DLD1 (cell line): ENCODE data around the gene STIMATE.

Source experiments
- in situ Hi-C: cut with HindIII; loops from 2 replicates; pipeline ENCODE4 v1.10.0; 2017; ENCODE audit warnings: low sequenced_read_pairs

Gene STIMATE

DNA sequence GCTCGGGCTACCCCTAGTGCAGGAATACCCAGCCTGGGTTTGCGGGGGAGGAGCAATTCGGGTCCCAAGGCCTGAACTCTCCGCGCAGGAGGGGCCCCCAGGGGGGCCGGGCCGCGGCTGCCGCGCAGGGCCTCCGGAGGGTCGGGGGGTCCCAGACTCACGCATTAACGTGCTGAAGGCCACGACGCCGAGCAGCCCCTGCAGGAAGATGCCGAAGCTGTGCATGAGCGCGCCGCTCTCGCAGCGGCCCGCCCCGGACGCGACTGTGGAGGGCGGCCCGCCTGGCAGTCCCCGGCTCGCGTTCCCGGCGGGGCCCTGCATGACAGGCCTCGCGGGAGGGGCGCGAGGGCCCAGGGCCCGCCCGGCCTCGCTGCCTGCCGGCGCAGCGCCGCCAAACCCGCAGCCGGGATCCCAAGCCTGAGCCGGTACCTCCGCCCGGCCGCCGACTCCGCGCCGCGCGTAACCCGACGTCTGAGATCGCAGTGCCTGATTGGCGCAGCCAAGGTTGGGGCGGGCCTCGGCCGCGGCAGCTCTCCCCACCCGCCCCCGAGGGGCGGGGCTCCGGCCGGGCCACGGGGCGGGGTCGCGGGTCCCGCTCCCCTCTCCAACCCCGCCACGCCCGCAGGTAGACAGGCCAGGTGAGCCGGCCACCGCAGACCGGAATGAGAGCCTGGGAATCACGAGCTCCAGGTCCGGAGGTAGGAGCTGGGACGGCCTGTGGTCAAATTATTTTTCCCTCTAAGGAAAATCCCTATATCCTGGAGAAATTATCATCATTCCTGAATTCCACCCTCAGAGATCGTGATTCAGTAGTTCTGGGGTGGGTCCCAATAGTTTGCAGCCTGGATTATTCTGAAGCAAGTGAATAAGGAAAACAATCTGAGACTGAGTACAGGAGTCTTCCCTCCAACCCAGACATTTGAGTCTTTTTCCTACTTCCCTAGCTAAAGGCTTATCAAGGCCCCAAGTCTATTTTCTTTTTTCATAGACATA is at the start of gene STIMATE:
STIMATE (minus strand) TSS at position 419 of the 993 bp plus-strand sequence; CDS start at position 321, 98 bp downstream.
- in situ Hi-C loops, result loop anchor here (5.0 kb wide), 1 partner anchor 80 kb away; no protein-coding TSS in a partner anchor

DNA sequence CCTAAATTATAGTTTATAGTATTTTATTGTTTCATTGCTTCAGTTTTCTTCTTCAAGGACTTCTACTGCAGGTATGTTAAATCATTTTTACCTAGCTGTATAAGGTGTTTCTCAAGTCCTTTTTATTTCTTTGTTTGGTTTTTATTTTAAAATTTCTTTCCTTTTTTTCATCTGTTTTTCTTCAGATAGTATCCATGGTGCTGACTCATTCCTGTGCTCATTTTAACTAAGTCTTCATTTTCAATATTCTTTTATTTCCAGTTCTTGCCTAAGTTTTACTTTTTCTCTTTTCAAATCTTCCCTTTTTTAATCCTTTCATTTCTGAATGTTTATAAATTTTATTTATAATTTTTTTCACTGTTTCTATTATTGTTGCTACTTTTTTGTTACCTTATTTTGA is 42.3 kb upstream of the STIMATE start:
- in situ Hi-C loops, result no loop called here

DNA sequence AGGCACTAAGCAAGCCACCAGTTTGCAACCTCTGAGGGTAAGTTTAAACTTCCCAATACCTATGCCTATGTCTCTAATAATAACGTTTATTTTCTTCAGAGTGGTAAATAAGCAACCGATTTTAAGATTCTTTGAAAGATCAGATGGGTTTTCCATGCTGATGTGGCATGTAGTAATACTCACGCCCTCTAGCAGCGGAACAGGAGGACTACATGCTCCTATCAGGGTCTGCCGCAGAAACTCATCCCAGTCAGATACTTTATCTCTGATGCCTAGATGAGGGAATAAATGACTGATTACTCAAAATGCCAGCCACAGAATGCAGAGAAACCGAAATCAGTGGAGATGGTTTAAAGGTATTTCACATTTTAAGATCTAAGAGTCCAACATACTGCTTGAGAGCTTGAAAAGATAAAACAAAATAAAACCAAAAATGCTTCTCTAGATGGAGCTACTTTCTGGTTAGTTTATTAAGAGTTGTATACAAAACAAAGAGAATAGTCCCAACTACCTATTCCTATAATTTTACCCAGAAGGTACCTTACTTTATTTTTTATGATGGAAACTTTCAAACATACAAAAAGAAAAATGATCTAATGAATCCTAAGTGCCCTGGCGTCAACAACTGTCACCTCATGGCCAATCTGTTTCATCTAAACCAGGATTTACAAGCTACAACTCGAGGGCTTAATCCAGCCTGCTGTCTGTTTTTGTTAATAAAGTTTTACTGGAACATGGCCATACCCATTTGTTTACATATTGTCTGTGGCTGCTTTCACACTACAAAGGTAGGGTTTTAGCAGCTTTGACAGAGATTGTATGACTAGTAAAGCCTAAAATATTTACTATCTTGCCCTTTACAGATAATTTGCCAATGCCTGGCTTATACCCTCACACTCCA is 37.5 kb upstream of the STIMATE start:
- in situ Hi-C loops, result no loop called here

DNA sequence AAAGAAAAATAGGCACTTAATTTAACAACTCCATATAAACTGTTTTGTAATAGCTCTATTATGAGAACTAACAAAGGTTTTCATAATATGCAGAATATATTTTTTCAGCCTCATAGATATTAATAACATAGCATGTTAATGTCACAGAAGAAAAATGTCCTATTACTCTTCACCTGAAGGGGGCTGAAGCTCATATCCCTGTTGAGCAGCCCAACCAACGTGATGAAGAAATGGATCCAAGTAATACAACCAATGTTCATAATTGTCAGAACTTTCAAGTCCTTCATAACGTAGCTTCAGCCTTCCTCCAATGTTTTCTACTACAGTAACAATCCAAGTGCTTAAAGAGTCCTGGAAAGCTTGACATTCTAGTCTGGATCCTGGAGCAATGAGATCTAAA is 34.5 kb upstream of the STIMATE start:
- in situ Hi-C loops, result no loop called here

DNA sequence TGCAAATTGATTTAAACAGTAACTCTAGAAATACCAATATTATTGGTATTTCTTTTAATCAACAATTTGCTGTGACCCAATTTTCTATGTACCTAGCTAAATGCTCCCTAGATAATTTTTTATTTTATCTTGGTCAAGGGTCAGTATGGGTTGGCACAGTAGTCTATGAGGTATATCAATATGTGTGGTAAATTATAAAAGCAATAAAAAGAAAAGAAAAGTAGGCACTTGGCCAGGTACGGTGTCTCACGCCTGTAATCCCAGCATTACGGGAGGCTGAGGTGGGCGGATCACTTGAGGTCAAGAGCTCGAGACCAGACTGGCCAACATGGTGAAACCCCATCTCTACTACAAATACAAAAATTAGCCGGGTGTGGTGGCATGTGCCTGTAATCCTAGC is 34.0 kb upstream of the STIMATE start:
- in situ Hi-C loops, result no loop called here

DNA sequence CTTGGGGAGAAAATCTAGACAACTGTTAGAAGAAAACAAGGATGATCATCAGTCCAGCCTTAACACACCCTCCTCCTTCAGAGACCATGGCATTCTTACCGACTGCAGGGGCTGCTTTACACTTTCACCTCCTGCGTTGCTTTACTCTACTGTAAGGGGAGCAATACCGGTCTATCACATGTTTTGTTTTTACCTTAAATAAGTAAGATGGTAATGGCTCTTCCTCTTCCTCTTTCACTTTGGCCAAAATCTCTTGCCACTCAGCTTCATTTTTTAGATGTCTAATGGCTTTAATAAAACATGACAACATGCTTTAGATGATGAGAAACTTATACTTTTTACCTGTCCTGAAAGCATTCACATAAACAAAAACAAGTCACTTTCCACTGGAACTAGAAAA is 33.4 kb upstream of the STIMATE start:
- in situ Hi-C loops, result no loop called here

DNA sequence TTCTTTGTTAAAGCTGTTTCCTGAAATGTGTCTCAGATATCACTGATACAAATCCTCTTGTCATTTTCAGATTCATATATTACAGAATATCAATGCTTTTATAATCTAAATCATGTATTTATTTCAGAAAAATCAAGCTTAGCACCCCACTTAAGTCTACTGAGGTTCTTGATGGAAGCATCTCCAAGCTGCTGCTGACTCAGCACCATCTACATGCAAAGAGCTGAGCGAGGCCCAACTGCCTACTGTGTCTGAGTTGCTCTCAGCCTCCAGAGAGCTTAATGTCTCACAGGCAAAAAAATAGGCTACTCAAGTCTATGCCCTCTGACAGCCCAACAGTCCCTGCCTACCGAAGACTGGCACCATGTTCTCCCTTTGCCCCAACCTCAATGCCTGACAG is 29.2 kb upstream of the STIMATE start:
- in situ Hi-C loops, result loop anchor here (5.0 kb wide), 1 partner anchor 89 kb away; the partner anchor contains the start of gene MUSTN1

DNA sequence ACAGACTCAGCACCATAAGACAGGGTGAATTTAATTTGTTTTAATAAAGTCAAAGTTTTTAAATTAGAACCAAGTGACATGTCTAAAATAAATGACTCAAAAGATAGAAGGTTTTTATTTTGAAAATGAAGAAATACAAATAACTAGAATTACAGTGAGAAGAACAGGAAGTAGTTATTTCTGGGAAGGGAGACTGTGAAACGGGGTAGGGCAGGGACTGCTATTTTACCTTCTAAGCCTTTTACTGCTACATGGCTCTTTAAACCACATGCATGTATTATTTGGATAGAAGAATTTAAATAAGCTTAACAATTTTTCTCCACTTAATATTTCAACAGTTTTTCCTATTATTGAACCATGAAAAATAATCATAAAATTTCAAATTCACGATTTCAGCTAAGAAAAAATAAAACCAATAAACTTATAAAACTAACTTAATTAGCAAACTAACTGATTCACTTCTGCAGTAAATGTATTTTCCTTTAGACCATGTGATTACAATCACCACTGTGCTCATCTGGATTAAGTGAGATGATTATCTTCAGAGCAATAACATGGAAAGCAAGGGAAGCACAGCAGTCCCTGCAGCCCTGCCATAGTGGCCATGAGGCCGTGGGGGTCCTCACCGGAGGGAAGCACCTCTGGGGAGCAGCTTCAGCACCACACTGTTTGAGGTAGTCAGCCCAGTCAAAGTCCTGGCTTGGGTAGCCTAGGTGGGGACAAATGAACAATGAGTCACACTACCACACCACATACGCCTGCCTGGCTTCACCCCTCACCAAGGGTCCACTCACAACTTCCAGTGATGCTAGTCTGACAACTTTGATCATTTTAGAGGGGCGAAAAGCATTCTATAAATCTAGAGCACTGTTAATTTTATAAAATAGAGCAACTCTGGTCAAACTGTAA is 28.3 kb upstream of the STIMATE start:
- in situ Hi-C loops, result loop anchor here (5.0 kb wide), 1 partner anchor 88 kb away; the partner anchor contains the start of gene MUSTN1

DNA sequence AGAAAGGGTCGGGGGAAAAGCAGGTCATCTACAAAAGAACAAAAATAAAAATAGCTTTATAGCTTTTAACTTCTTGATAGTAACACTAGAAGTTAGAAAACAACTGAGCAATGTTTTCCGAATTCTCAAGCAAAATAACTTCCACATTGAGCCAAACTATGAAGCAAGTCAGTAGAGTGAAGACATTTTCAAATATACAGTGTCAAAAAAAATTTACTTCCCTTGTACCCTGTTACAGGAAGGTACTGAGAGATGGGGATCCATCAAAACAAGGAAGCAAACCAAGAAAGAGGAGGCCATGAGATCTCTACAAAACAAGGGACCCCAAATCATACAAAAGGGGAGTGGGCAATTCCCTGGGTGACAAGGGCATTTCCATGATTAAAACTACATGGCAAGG is 26.6 kb upstream of the STIMATE start:
- in situ Hi-C loops, result no loop called here

DNA sequence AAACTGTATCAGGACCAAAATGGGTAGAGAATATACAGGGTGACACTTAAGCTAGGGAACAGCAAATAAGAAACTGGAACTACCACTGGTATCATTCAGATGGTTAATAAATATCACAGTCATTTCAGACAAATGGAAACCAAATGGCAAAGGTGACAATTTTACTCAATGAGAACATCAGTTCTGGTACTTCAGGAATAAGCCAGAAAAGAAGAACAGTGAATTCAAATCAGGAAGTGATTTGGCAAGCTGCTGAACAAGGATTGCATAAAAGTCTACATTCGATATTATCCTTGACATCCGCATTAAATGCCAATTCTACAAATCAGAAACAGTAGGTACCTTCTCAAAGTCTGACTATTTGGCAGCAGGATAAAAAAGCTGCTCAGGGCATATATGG is 23.5 kb upstream of the STIMATE start:
- in situ Hi-C loops, result no loop called here

DNA sequence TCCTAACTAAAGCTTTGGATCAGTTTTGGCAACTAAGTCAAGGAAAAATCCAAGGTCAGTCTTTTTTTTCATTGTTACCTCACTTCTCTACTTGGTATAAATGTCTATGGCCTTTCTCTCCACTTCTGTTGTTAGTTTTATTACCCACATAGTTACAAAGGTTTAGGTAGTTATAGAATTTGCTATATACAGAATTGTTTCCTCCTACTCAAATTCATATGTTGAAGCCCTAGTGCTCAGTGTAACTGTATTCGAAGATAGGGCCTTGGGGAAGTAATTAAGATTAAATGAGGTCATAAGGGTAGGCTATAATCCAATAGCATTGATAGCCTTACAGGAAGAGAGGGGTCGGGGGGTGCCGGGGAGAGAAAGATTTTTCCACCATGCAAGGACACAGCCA is 19.7 kb upstream of the STIMATE start:
- in situ Hi-C loops, result no loop called here

DNA sequence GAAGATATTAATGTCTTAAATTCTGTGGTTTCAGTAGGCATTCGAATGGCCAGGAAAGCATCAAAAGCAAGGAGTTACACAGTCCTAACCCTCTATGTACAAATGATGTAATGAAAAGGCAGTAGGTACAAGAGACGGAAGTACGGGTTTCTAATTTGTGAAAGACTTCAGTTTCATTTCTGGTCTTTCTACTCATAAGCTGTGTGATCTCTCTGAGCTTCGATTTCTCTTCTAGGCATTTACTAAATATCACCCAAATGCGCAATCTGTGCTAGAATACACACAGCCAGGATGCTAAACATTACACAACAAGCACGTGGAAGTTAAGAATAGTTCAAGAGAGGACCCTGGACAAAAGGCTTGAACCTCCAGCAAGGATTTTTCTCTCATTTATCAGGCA is 17.9 kb upstream of the STIMATE start:
- in situ Hi-C loops, result no loop called here

DNA sequence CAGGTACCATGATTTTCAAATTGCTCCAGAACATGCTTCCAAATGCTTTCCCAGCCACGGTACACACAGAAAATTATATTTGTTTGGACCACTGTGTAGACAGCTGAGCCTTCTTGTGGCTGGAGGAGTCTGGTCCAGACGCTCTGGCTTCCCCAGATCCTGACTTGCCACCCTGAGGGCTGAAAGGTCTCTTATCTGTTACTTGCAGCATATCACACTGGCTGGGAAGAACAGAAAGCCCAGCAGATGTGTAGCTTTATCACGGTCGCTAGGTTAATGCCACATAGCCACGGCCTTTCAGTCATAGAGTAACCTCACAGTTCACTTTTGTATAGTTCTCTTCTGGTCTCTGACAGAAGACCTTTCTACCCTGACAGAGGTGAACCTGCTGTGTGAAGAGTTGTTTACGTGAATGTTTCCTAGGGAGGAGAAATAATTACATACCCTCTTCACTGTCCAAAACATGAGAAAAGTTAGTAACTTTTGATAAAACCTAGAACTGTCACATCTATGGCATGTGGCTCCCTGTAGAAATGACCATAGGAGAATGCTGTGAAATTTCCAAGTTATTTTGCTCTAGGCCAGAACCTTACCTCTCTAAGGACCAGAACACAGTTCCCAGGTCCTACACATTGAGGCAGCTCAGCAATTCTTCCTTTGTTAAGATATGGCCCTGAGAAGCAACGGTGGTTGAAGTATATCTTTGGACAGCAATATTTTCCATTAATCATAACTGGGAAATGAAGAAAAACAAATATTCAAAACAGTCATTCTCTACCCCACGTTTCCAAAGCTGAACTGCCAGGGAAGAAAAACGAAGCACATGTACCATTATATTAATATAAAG is 15.8 kb upstream of the STIMATE start:
- in situ Hi-C loops, result no loop called here

DNA sequence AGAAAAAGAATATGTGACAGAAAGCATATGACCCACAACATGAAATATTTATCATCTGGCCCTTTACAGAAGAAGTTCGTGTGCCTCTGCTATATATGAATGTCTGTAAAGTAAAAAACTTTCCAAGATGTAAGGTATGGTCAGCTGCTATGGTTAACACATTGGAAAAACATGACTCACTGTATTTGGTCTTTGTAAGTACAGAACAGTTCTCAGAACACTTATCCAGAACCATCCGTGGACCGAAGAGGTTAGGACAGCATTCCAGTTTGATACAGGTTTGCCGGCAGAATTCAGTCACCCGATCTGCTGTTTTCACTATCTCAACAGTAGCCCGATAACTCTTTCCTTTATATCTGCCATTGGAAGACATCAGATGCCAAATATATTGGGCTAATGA is 13.5 kb upstream of the STIMATE start:
- in situ Hi-C loops, result no loop called here

DNA sequence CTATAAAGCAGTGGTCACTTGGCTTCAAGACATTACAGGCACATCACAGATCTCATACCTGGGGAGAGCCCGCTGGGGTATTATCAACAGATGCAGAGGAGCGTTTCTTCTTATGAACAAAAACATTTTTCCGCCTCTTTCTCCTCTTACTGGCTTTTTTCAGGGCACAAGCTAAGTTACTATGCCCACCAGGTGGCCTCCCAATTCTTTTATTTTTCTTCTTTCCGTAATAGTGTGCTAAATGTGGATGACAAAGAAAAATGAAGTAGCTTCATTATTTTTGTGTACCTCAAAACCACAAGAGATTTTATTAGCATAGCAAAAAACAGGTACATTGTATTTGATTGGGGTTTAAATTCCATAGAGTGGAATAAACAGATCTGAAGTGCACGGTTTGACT is 10.1 kb upstream of the STIMATE start:
- in situ Hi-C loops, result no loop called here

DNA sequence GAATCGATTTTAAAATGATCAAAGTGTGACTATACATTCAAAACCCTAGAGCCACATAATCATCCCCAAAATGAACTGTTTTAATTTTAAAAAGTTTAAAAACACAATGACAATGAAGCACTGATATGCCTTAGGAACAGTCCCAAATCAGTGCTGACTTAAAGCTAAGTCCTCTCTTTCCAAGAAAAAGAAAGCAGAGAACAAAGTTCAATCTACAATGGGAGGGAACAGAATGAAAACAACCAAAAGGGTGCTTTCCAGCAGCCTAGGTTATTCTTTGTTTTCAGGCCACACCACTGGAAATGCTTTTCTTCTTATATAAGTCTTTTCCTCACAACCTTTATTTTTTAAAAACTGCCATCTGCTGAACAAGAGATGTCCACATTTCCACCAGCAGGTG is 7.2 kb upstream of the STIMATE start:
- in situ Hi-C loops, result no loop called here

DNA sequence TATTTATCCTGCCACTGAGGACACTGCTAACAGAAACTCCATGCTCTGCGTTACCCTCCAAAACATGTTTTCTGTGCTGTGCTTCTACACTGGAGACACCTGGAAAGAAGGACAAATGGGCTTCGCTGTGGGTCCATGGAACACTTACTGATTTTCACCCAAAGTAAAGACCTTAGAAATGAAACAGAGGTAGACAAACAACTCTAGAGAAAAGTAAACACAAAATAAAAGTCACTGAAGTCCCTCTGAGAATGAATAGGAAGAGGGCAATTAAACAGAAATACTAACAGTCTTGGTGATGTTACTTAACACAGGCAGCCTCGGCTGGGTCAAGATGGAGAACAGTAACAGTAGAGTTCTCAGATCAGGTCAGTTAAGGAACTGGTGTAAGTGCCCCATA is 6.7 kb upstream of the STIMATE start:
- in situ Hi-C loops, result no loop called here

DNA sequence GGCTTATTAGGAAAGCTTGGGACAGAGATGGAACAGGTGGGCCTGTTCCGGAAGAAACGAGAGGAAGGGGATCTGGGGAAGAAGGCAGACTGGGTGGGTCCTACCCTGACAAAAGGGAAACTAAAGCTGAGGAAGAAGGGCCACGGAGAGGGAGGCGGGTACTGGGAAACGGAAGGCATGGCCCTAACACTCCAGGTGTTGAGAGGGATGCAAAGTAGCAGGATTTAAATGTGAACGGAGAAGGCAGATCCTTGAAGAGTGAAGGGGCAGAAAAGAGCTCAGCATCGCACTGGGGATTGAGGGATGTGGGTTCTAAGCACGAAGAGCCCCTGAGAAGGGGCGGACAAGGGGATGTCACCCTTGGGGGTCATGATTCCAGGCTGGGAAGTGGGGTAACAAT is 735 bp downstream of the STIMATE start:
- in situ Hi-C loops, result loop anchor here (5.0 kb wide), 1 partner anchor 81 kb away; no protein-coding TSS in a partner anchor

DNA sequence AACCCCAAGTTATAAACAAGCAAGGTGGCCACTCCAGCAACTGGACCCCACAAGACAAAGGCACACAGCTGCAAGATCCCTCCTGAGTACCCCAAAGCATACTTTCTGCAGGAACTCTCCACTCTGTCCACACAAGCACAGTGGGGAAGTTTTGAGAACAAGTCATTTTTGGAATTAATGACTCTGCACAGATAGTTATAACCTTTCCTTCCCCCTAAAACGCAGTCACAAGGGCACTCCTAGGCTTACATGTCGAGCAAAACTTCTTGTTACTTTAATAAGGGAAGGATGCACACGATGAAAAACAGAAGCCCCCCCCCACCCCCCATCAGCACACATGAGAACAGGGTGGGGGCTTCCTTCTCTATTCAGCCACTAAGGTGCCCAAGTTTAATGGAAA is 1.2 kb downstream of the STIMATE start:
- in situ Hi-C loops, result loop anchor here (5.0 kb wide), 1 partner anchor 81 kb away; no protein-coding TSS in a partner anchor
